OCI-LY3 (cell line): ENCODE data around the gene MAD1L1.

Experiments used
- H2AFZ ChIP-seq: fragments of 200-600, 300-600 bp; shearing (Covaris generic); 2 replicates; pipeline ENCODE4 v1.6.0; 2014; ENCODE audit warnings: antibody characterized with exemption, low read depth, low read length
- H3K27ac ChIP-seq: fragments of 200-600, 300-600 bp; sonication (generic); 2 replicates; pipeline ENCODE4 v1.5.1; 2014; ENCODE audit warnings: mild to moderate bottlenecking, low read length, moderate library complexity, mixed read lengths
- H3K27me3 ChIP-seq: fragments of 200-600, 300-600 bp; sonication (generic); 2 replicates; pipeline ENCODE4 v1.6.1; 2014; ENCODE audit warnings: low read depth, low read length, mixed read lengths
- H3K36me3 ChIP-seq: fragments of 200-600, 300-600 bp; sonication (generic); replicated peaks from 2 replicates; pipeline ENCODE3; 2014; ENCODE audit warnings: low read depth, low read length, mixed read lengths
- H3K4me1 ChIP-seq: fragments of 300-600, 200-600 bp; sonication (generic); 2 replicates; pipeline ENCODE4 v1.6.1; 2014; ENCODE audit warnings: low read length, mixed read lengths
- H3K4me2 ChIP-seq: fragments of 200-600, 300-600 bp; sonication (generic); 2 replicates; pipeline ENCODE4 v1.6.1; 2014; ENCODE audit warnings: low read length, mixed read lengths
- H3K4me3 ChIP-seq: fragments of 300-600, 200-600 bp; sonication (generic); 2 replicates; pipeline ENCODE4 v1.5.1; 2014; ENCODE audit warnings: antibody characterized with exemption, mild to moderate bottlenecking, low read length, moderate library complexity
- H3K79me2 ChIP-seq: fragments of 300-600, 200-600 bp; shearing (Covaris generic); 2 replicates; pipeline ENCODE4 v1.6.1; 2014; ENCODE audit warnings: mild to moderate bottlenecking, low read length, mixed read lengths
- H3K9ac ChIP-seq: fragments of 300-600, 200-600 bp; shearing (Covaris generic); 2 replicates; pipeline ENCODE4 v1.6.0; 2014; ENCODE audit warnings: mild to moderate bottlenecking, low read length, moderate library complexity
- H3K9me3 ChIP-seq: fragments of 200-600, 300-600 bp; shearing (Covaris generic); 2 replicates; pipeline ENCODE4 v1.6.1; 2014; ENCODE audit warnings: low read length, mixed read lengths; ENCODE audit not compliant: insufficient read depth
- H4K20me1 ChIP-seq: fragments of 200-600, 300-600 bp; sonication (generic); 2 replicates; pipeline ENCODE4 v1.6.1; 2016; ENCODE audit warnings: low read length, mixed read lengths; ENCODE audit not compliant: insufficient read depth
- EZH2phosphoT487 ChIP-seq: fragments of 200-600 bp; shearing (Covaris generic); IDR thresholded peaks from 2 replicates; pipeline ENCODE4 v1.6.1; 2018; ENCODE audit warnings: antibody characterized with exemption, mixed run types, low read depth
- TF ChIP-seq, protein P1 (sequence below): fragments of 200-600, 300-600 bp; sonication (generic); IDR thresholded peaks from 2 replicates; pipeline ENCODE4 v1.5.1; 2014; ENCODE audit warnings: antibody characterized with exemption, low read length, low read depth

MAD1L1 gene

DNA sequence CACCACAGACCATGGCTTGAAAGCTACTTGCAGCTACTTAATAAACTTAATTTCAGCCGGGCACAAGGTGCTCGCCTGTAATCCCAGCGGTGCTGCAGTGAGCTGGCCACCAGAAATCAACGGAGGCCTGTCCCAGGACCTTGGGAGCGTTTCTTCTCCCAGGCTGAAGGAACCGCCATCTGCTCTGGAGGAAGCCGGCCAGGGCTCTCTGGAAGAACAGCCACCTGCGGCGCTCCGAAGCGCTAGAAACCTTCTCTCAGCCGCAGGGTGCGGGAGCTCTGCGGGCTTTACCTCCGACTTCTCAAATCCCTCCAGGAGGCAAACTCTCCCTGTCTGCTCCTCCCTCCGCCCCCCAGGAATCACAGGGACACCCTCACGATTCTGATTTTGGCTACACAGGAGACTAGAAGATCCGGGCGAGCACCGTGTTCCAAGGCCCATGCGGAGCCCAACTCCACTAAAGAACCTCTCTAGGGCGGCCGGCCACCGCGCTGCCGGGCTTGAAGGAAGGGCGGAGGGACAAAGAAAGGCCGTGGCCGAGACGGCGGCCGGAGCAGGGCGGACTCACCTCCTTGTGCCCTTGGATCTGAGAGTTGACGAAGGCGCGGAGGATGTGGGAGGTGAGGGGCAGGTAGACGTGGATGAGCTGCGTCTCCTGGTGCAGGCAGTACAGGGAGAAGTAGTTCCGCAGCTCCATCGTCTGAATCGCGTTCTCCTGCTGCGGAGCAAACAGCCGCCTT is 23.7 kb upstream of the MAD1L1 start:
- H3K4me1 ChIP-seq, result peaks cover 21% of the 10 kb centered on the region
- H3K27ac ChIP-seq, result no peak overlapping the region
- H3K9ac ChIP-seq, result no peak overlapping the region
- no peaks in the 10 kb centered on the region for H3K9me3 ChIP-seq
- H2AFZ ChIP-seq, result no peak overlapping the region
- no peaks in the 10 kb centered on the region for H3K27me3 ChIP-seq
- TF ChIP-seq, protein P1, sequence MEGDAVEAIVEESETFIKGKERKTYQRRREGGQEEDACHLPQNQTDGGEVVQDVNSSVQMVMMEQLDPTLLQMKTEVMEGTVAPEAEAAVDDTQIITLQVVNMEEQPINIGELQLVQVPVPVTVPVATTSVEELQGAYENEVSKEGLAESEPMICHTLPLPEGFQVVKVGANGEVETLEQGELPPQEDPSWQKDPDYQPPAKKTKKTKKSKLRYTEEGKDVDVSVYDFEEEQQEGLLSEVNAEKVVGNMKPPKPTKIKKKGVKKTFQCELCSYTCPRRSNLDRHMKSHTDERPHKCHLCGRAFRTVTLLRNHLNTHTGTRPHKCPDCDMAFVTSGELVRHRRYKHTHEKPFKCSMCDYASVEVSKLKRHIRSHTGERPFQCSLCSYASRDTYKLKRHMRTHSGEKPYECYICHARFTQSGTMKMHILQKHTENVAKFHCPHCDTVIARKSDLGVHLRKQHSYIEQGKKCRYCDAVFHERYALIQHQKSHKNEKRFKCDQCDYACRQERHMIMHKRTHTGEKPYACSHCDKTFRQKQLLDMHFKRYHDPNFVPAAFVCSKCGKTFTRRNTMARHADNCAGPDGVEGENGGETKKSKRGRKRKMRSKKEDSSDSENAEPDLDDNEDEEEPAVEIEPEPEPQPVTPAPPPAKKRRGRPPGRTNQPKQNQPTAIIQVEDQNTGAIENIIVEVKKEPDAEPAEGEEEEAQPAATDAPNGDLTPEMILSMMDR, result no peak
- no peak for TF ChIP-seq EZH2phosphoT487
- H3K4me3 ChIP-seq, result no peak overlapping the region
- no peaks in the 10 kb centered on the region for H4K20me1 ChIP-seq
- H3K79me2 ChIP-seq, result no peaks in the 10 kb centered on the region
- no peaks in the 10 kb centered on the region for H3K36me3 ChIP-seq
- H3K4me2 ChIP-seq, result no peak overlapping the region

- no peak overlapping the region for H2AFZ ChIP-seq
- H3K27me3 ChIP-seq, result no peaks in the 10 kb centered on the region
- H3K9me3 ChIP-seq, result no peaks in the 10 kb centered on the region
- no peaks in the 10 kb centered on the region for H3K36me3 ChIP-seq
- TF ChIP-seq, protein P1, result no peak
- TF ChIP-seq EZH2phosphoT487, result no peak
- no peaks in the 10 kb centered on the region for H3K79me2 ChIP-seq
- H3K27ac ChIP-seq, result no peak overlapping the region
- H4K20me1 ChIP-seq, result no peaks in the 10 kb centered on the region
- H3K9ac ChIP-seq, result no peak overlapping the region
- H3K4me2 ChIP-seq, result no peak overlapping the region
- peaks cover 16% of the 10 kb centered on the region for H3K4me1 ChIP-seq
- H3K4me3 ChIP-seq, result no peak overlapping the region
Observed at GRCh38 chr7:2255145-2256139, 22.7 kb upstream of the MAD1L1 start.

DNA sequence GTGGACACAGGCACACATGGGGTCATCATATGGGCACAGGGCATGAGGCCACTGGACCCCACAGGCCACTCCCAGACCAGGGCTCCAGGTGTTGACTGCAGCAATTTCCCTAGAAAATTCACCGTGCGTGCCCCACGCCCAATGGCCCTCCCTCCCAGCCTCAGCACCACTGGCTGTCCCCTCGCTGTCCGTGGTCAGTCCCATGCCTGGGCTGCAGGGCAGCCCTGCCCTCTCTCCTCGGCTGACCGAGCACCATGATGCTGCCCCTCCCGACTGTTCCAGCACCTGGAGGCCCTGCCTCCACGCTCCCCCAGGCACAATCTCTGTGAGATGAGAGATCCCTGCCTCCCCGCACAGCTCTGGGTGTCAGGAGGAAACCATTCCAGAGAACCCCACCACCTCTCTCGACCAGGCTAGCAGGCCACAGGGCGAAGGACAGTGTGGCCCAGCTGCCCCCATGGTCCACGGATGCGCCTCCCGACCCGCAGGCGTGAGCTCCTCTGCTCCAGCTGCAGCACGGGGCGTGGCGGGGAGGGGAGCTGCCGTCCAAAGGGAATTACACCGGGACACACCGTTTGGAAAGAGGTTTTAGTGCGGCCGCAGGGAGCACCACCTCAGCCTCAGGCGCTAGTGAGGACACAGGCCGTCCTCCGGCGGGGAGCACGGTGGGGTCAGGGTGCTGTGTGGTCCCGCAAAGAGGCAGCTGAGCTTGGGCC is 21.8 kb upstream of the MAD1L1 start:
- no peak overlapping the region for H3K9ac ChIP-seq
- H3K4me1 ChIP-seq, result peaks cover 13% of the 10 kb centered on the region
- no peaks in the 10 kb centered on the region for H3K36me3 ChIP-seq
- no peaks in the 10 kb centered on the region for H4K20me1 ChIP-seq
- no peaks in the 10 kb centered on the region for H3K9me3 ChIP-seq
- no peak overlapping the region for H3K4me2 ChIP-seq
- H3K27me3 ChIP-seq, result no peaks in the 10 kb centered on the region
- H2AFZ ChIP-seq, result no peak overlapping the region
- H3K27ac ChIP-seq, result no peak overlapping the region
- no peak overlapping the region for H3K4me3 ChIP-seq
- H3K79me2 ChIP-seq, result no peaks in the 10 kb centered on the region
- TF ChIP-seq, protein P1, result no peak
- no peak for TF ChIP-seq EZH2phosphoT487
